Endothelial cell of umbilical vein (primary cell): ENCODE data around the gene TBC1D5.

ENCODE experiments used
- EZH2 ChIP-seq: IDR thresholded peaks from 2 replicates; pipeline ENCODE4 v1.6.1; 2012; ENCODE audit warnings: borderline replicate concordance, low read depth, mild to moderate bottlenecking, moderate library complexity, low read length, inconsistent platforms; ENCODE audit not compliant: severe bottlenecking
- FOS ChIP-seq: IDR thresholded peaks from 2 replicates; pipeline ENCODE4 v1.6.1; 2011; ENCODE audit warnings: mild to moderate bottlenecking, low read length, moderate library complexity, borderline replicate concordance; ENCODE audit not compliant: insufficient read depth
- GATA2 ChIP-seq: IDR thresholded peaks from 2 replicates; pipeline ENCODE4 v1.7.0; 2011; ENCODE audit warnings: low read depth, mild to moderate bottlenecking, moderate library complexity, mixed read lengths, low read length; ENCODE audit not compliant: insufficient read length, insufficient read depth
- JUN ChIP-seq: IDR thresholded peaks from 2 replicates; pipeline ENCODE4 v1.6.1; 2011; ENCODE audit warnings: borderline replicate concordance, low read depth; ENCODE audit not compliant: insufficient read length, insufficient read depth
- MAX ChIP-seq: IDR thresholded peaks from 2 replicates; pipeline ENCODE4 v1.6.1; 2011; ENCODE audit not compliant: insufficient read depth, insufficient read length
- MYC ChIP-seq: IDR thresholded peaks from one replicate; pipeline ENCODE4 v1.6.1; 2011; ENCODE audit warnings: mild to moderate bottlenecking, low read depth, low read length
- POLR2A ChIP-seq: IDR thresholded peaks from 2 replicates; pipeline ENCODE4 v1.6.1; 2012; ENCODE audit warnings: low read depth, mild to moderate bottlenecking, control low read depth, low read length
- POLR2AphosphoS5 ChIP-seq: IDR thresholded peaks from 2 replicates; pipeline ENCODE4 v1.6.1; 2012; ENCODE audit warnings: low read depth, mild to moderate bottlenecking, control low read depth, low read length, moderate library complexity; ENCODE audit not compliant: insufficient read depth
- TF ChIP-seq, protein P1 (sequence below), 2 donors: IDR thresholded peaks; 1 replicate in 1 of 2; 2 replicates in 1 of 2; pipeline ENCODE4 v1.5.1; 2011; ENCODE audit warnings: low read length in 2 of 2, mild to moderate bottlenecking in 2 of 2, moderate library complexity in 2 of 2, control low read depth in 1 of 2, inconsistent platforms in 1 of 2, low read depth in 1 of 2; ENCODE audit not compliant: insufficient read depth in 1 of 2; ENCODE audit errors: extremely low read depth in 1 of 2

GRCh38 chr3:17579289-17580031 is 163.0 kb downstream of the TBC1D5 start:
- no peak for TF ChIP-seq POLR2AphosphoS5
- no peak for TF ChIP-seq POLR2A
- TF ChIP-seq, protein P1, sequence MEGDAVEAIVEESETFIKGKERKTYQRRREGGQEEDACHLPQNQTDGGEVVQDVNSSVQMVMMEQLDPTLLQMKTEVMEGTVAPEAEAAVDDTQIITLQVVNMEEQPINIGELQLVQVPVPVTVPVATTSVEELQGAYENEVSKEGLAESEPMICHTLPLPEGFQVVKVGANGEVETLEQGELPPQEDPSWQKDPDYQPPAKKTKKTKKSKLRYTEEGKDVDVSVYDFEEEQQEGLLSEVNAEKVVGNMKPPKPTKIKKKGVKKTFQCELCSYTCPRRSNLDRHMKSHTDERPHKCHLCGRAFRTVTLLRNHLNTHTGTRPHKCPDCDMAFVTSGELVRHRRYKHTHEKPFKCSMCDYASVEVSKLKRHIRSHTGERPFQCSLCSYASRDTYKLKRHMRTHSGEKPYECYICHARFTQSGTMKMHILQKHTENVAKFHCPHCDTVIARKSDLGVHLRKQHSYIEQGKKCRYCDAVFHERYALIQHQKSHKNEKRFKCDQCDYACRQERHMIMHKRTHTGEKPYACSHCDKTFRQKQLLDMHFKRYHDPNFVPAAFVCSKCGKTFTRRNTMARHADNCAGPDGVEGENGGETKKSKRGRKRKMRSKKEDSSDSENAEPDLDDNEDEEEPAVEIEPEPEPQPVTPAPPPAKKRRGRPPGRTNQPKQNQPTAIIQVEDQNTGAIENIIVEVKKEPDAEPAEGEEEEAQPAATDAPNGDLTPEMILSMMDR (IDR thresholded peaks at IDR 0.05; ENCODE audit: extremely low read depth in 1 of 2, insufficient read depth in 1 of 2, low read depth in 1 of 2, low read length in 2 of 2), result no peak
- no peak for TF ChIP-seq EZH2
- TF ChIP-seq JUN, result no peak
- TF ChIP-seq MYC, result no peak
- TF ChIP-seq FOS, result no peak
- no peak for TF ChIP-seq MAX
- no peak for TF ChIP-seq GATA2
